CD4-positive, alpha-beta T cell treated with Interleukin-4 for 4 hours (primary cell): ENCODE data around the gene ANKS1B.

ENCODE experiments used
- DNase-seq: peaks from one replicate; pipeline ENCODE4 v3.0.0-alpha.2; 2020

ANKS1B gene

GRCh38 chr12:98896938-98897337, 1087.8 kb downstream of the ANKS1B start:
- DNase-seq: no peak

- DNase-seq: no peak
Observed at GRCh38 chr12:98895086-98895651, 1089.6 kb downstream of the ANKS1B start.

- no peak for DNase-seq
Observed at GRCh38 chr12:98894412-98895085, 1090.2 kb downstream of the ANKS1B start.

GRCh38 chr12:98893675-98894411, 1090.9 kb downstream of the ANKS1B start:
- no peak for DNase-seq

GRCh38 chr12:98893126-98893674, 1091.5 kb downstream of the ANKS1B start:
- no peak for DNase-seq

GRCh38 chr12:98885778-98886177, 1099.0 kb downstream of the ANKS1B start:
- no peak for DNase-seq

- DNase-seq: no peak
Observed at GRCh38 chr12:98883231-98883630, 1101.5 kb downstream of the ANKS1B start.

- DNase-seq: no peak
Observed at GRCh38 chr12:98882526-98882925, 1102.2 kb downstream of the ANKS1B start.

- no peak for DNase-seq
Observed at GRCh38 chr12:98873776-98874175, 1111.0 kb downstream of the ANKS1B start.

- DNase-seq: no peak
Observed at GRCh38 chr12:98870504-98870903, 1114.2 kb downstream of the ANKS1B start.

- no peak for DNase-seq
Observed at GRCh38 chr12:98869886-98870503, 1114.7 kb downstream of the ANKS1B start.

GRCh38 chr12:98868538-98868937, 1116.2 kb downstream of the ANKS1B start:
- no peak for DNase-seq

GRCh38 chr12:98868076-98868475, 1116.7 kb downstream of the ANKS1B start:
- DNase-seq: no peak

GRCh38 chr12:98864363-98864762, 1120.4 kb downstream of the ANKS1B start:
- no peak for DNase-seq

- no peak for DNase-seq
Observed at GRCh38 chr12:98863167-98863566, 1121.6 kb downstream of the ANKS1B start.

GRCh38 chr12:98861251-98861650, 1123.5 kb downstream of the ANKS1B start:
- no peak for DNase-seq

- no peak for DNase-seq
Observed at GRCh38 chr12:98856897-98857540, 1127.7 kb downstream of the ANKS1B start.

GRCh38 chr12:98852181-98852580, 1132.6 kb downstream of the ANKS1B start:
- DNase-seq: no peak

- no peak for DNase-seq
Observed at GRCh38 chr12:98847242-98847641, 1137.5 kb downstream of the ANKS1B start.

- no peak for DNase-seq
Observed at GRCh38 chr12:98845957-98846356, 1138.8 kb downstream of the ANKS1B start.

- DNase-seq: no peak
Observed at GRCh38 chr12:98840325-98840724, 1144.4 kb downstream of the ANKS1B start.

GRCh38 chr12:98838231-98838647, 1146.5 kb downstream of the ANKS1B start:
- no peak for DNase-seq
